A673 (cell line): Measurements from ENCODE around the gene ALPP. TPM values are rescaled to one million over a fixed set of nuclear protein-coding genes. Genes with fewer than 3 reads are reported as not detected.

Source experiments
- BruUV-seq: library from RNA; stranded (reverse); fragments of 400-500 nt; replicated peaks from 2 replicates; lab custom pipeline; 2021; lab: Mats Ljungman, UMichigan
- CTCF ChIA-PET: fragments of 300-600 bp; sonication (Branson Sonifier 250); formaldehyde crosslinking; loops from one replicate; lab custom pipeline; 2022; ENCODE audit warnings: antibody characterized with exemption; lab: Charles Lee
- POLR2A ChIA-PET: fragments of 300-600 bp; sonication (Branson Sonifier 250); formaldehyde crosslinking; loops from one replicate; lab custom pipeline; 2022; ENCODE audit warnings: antibody characterized with exemption; ENCODE audit not compliant: low non-redundant PET; lab: Charles Lee
- DNase-seq: peaks from one replicate; pipeline ENCODE4 v3.0.0-alpha.2; 2015; ENCODE audit warnings: low spot score
- H3K27ac ChIP-seq: fragments of 200-600 bp; sonication (generic); 2 replicates; pipeline ENCODE4 v1.5.1; 2016; ENCODE audit warnings: mixed run types, low read depth, mild to moderate bottlenecking, mixed read lengths, antibody characterized with exemption, low read length; ENCODE audit not compliant: poor library complexity, severe bottlenecking
- H3K27me3 ChIP-seq: fragments of 200-600 bp; sonication (generic); replicated peaks from 2 replicates; pipeline ENCODE4 v1.6.1; 2017; ENCODE audit warnings: mixed run types, low read depth, mild to moderate bottlenecking, mixed read lengths, antibody characterized with exemption, low read length; ENCODE audit not compliant: insufficient read depth, poor library complexity
- H3K36me3 ChIP-seq: fragments of 200-600 bp; sonication (generic); 2 replicates; pipeline ENCODE4 v1.6.1; 2016; ENCODE audit warnings: mixed run types, mild to moderate bottlenecking, mixed read lengths, antibody characterized with exemption, low read length; ENCODE audit not compliant: insufficient read depth, poor library complexity, severe bottlenecking
- H3K4me1 ChIP-seq: fragments of 200-600 bp; sonication (generic); 2 replicates; pipeline ENCODE4 v1.6.1; 2017; ENCODE audit warnings: mixed run types, mild to moderate bottlenecking, mixed read lengths, antibody characterized with exemption, low read length; ENCODE audit not compliant: insufficient read depth, poor library complexity, severe bottlenecking
- H3K4me3 ChIP-seq: fragments of 200-600 bp; sonication (generic); 2 replicates; pipeline ENCODE4 v1.5.1; 2016; ENCODE audit warnings: low read depth, mixed run types, mild to moderate bottlenecking, mixed read lengths, low read length; ENCODE audit not compliant: poor library complexity, severe bottlenecking
- H3K9me3 ChIP-seq: fragments of 200-600 bp; sonication (generic); 2 replicates; pipeline ENCODE4 v1.6.1; 2016; ENCODE audit warnings: mixed run types, low read depth, mild to moderate bottlenecking, mixed read lengths, antibody characterized with exemption, low read length; ENCODE audit not compliant: poor library complexity, severe bottlenecking
- EZH2 ChIP-seq: fragments of 200-600 bp; sonication (generic); IDR thresholded peaks from 2 replicates; pipeline ENCODE4 v1.6.1; 2017; ENCODE audit warnings: borderline replicate concordance, low read depth, mild to moderate bottlenecking, mixed read lengths, antibody characterized with exemption, low read length; ENCODE audit not compliant: poor library complexity, severe bottlenecking
- intact Hi-C: fragments of 100-400 bp; cut with micrococcal nuclease; formaldehyde crosslinking; loops from one replicate; pipeline ENCODE4 v1.10.0; 2022; ENCODE audit not compliant: unreplicated experiment
- total RNA-seq: library from RNA; stranded (reverse); gene quantifications from 2 replicates; pipeline ENCODE4 v1.2.3, GENCODE V29; 2021
- TF ChIP-seq, protein P1 (sequence below): fragments of 300-800, 200-600 bp; sonication (generic); conservative IDR thresholded peaks from 2 replicates; pipeline ENCODE4 v1.5.1; 2017; ENCODE audit warnings: low read depth, mild to moderate bottlenecking, antibody characterized with exemption, low read length, moderate library complexity, mixed read lengths

Gene ALPP
- total RNA-seq, 1 experiment from 2014 or later: not detected

GRCh38 chr2:232385660-232386489 lies 7.3 kb downstream of the ALPP start:
- Histone ChIP-seq H3K27ac (no peak overlapping the region), H3K36me3 (no peaks in the 10 kb centered on the region), H3K27me3 (peaks cover 95% of the 10 kb centered on the region), H3K9me3 (no peaks in the 10 kb centered on the region), H3K4me1 (no peaks in the 10 kb centered on the region), H3K4me3 (no peak overlapping the region)
- intact Hi-C loops: no loop called here
- DNase-seq: no peak
- CTCF ChIA-PET: no interaction called here
- TF ChIP-seq, protein P1, sequence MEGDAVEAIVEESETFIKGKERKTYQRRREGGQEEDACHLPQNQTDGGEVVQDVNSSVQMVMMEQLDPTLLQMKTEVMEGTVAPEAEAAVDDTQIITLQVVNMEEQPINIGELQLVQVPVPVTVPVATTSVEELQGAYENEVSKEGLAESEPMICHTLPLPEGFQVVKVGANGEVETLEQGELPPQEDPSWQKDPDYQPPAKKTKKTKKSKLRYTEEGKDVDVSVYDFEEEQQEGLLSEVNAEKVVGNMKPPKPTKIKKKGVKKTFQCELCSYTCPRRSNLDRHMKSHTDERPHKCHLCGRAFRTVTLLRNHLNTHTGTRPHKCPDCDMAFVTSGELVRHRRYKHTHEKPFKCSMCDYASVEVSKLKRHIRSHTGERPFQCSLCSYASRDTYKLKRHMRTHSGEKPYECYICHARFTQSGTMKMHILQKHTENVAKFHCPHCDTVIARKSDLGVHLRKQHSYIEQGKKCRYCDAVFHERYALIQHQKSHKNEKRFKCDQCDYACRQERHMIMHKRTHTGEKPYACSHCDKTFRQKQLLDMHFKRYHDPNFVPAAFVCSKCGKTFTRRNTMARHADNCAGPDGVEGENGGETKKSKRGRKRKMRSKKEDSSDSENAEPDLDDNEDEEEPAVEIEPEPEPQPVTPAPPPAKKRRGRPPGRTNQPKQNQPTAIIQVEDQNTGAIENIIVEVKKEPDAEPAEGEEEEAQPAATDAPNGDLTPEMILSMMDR: no peak
- no peak for TF ChIP-seq EZH2
- no TSS peak for BruUV-seq
- POLR2A ChIA-PET: no interaction called here

GRCh38 chr2:232386490-232386739 lies 7.9 kb downstream of the ALPP start:
- Histone ChIP-seq H3K27me3 (peaks cover 97% of the 10 kb centered on the region), H3K9me3 (no peaks in the 10 kb centered on the region), H3K27ac (no peak overlapping the region), H3K4me3 (no peak overlapping the region), H3K4me1 (no peaks in the 10 kb centered on the region), H3K36me3 (no peaks in the 10 kb centered on the region)
- intact Hi-C loops: no loop called here
- DNase-seq: no peak
- TF ChIP-seq, protein P1: no peak
- TF ChIP-seq EZH2: peak; percentile 96
- POLR2A ChIA-PET: no interaction called here
- BruUV-seq: no TSS peak
- CTCF ChIA-PET: no interaction called here

- Histone ChIP-seq H3K4me3 (no peak overlapping the region), H3K9me3 (no peaks in the 10 kb centered on the region), H3K4me1 (no peaks in the 10 kb centered on the region), H3K36me3 (no peaks in the 10 kb centered on the region), H3K27me3 (peaks cover 93% of the 10 kb centered on the region), H3K27ac (no peak overlapping the region)
- intact Hi-C loops: no loop called here
- ChIA-PET CTCF (no interaction called here), POLR2A (no interaction called here)
- no peak for DNase-seq
- BruUV-seq: no TSS peak
- peak; percentile 84 for TF ChIP-seq EZH2
- TF ChIP-seq, protein P1: no peak
Measured at GRCh38 chr2:232386740-232387450, 8.3 kb downstream of the ALPP start.
